ENCODE data around the gene DDX52. TPM values are rescaled to one million over a fixed set of nuclear protein-coding genes. Genes with fewer than 3 reads are reported as not detected.

Gene DDX52
- total RNA-seq, 4 donors from 2014 or later, result 17.2 to 27.9 (median 20.3) TPM

DNA sequence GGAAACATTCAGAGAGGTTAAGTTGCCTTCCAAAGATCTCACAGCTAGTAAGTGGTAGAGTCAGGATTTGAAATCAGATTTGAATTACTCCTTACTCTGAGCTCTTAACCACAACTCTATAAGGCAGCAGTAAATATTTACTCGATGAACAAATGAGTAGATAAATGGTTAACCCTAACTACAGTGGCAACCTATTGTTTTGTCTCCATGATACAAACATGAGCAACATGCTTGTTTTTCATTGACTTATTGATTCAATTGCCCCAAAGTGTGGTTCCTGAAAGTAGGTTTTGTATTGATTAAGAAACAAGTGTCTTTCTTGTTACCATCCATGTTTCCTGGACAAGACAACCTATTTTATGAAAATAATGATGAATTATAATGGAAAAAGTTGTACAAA, 34.8 kb upstream of the DDX52 start:
- 97 to 100% methylated on average over 1 of the region's 1 CpG for WGBS, 2 donors
- no peak overlapping the region for H3K4me3 ChIP-seq (replicated peaks in 1 of 3)
- DNase-seq, result no peak
- intact Hi-C loops (cut with DNase I), result no loop called here
- H3K36me3 ChIP-seq, result no peaks in the 10 kb centered on the region
- H3K9me3 ChIP-seq, result no peaks in the 10 kb centered on the region
- no peak overlapping the region for H3K27ac ChIP-seq
- H3K27me3 ChIP-seq, result no peaks in the 10 kb centered on the region
- TF ChIP-seq POLR2A (IDR thresholded peaks at IDR 0.05), result no peak
- TF ChIP-seq, protein P1, sequence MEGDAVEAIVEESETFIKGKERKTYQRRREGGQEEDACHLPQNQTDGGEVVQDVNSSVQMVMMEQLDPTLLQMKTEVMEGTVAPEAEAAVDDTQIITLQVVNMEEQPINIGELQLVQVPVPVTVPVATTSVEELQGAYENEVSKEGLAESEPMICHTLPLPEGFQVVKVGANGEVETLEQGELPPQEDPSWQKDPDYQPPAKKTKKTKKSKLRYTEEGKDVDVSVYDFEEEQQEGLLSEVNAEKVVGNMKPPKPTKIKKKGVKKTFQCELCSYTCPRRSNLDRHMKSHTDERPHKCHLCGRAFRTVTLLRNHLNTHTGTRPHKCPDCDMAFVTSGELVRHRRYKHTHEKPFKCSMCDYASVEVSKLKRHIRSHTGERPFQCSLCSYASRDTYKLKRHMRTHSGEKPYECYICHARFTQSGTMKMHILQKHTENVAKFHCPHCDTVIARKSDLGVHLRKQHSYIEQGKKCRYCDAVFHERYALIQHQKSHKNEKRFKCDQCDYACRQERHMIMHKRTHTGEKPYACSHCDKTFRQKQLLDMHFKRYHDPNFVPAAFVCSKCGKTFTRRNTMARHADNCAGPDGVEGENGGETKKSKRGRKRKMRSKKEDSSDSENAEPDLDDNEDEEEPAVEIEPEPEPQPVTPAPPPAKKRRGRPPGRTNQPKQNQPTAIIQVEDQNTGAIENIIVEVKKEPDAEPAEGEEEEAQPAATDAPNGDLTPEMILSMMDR (IDR thresholded peaks at IDR 0.05), result no peak
- no peaks in the 10 kb centered on the region for H3K4me1 ChIP-seq

DNA sequence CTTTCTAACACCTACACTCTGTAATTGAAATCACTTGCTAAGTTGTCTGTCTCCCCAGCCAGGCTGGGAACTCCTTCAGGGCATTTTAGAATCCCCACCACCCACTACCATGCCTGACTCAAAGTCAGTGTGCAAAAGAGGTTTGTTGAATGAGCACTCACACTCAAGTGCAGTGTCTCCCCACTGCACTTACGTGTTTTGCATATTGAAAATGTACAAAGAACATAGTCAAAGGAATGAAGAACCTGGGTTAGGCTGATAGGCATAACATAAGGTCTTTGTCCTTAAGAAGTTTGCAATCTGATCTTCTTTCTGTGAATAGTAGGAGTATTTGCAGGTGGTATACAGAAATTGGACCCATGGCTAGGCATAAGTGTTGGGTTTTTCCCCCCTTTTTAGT, 33.8 kb upstream of the DDX52 start:
- 85 to 86% methylated on average over 1 of the region's 1 CpG for WGBS, 2 donors
- Histone ChIP-seq H3K27ac (no peak overlapping the region), H3K9me3 (no peaks in the 10 kb centered on the region), H3K4me1 (no peaks in the 10 kb centered on the region), H3K4me3 (replicated peaks in 1 of 3) (no peak overlapping the region), H3K36me3 (no peaks in the 10 kb centered on the region), H3K27me3 (no peaks in the 10 kb centered on the region)
- TF ChIP-seq, protein P1 (IDR thresholded peaks at IDR 0.05), result no peak
- no peak for TF ChIP-seq POLR2A (IDR thresholded peaks at IDR 0.05)
- DNase-seq, result no peak
- intact Hi-C loops (cut with DNase I), result no loop called here

DNA sequence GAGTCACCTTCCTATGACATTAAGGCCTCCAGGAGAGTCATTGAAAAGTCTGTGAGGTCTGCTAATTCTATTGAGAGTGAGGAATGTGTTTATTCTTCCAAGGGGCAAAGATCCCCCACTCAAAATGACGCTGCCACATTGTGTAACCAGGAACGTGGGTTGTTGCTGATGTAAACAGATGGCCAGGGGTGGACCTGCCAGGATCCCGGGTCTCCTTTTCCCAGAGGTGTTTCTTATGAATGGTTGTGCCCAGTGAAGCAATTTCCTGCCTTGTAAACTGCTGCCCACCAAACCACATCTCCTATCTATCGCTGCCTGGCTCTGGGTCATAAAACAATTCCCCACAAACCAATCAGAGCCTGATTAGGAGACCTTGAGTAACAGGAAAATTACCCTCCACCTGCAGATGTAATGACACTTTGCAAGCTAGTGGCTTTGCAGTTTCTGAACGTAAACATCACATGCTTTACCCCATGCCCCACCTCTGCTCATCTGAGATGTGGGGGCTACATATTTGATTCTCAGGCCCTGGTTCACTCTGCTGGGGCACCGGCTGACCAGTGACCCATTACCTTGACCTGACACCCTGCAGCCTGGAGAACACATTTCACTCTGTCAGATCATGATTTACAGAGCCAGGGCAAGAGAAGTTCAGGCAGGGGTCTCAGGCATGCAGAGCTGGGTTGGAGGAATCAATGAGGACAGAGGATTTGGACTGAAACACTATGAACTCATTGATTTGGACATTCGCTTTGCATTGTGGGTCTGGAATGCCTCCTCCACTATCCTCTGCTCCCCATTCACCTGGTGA, 33.1 kb upstream of the DDX52 start:
- Histone ChIP-seq H3K36me3 (no peaks in the 10 kb centered on the region), H3K4me1 (no peaks in the 10 kb centered on the region), H3K4me3 (replicated peaks in 1 of 3) (no peak overlapping the region), H3K9me3 (no peaks in the 10 kb centered on the region), H3K27ac (no peak overlapping the region), H3K27me3 (no peaks in the 10 kb centered on the region)
- intact Hi-C loops (cut with DNase I), result no loop called here
- WGBS, 2 donors, result 54 to 64% methylated on average over 6 to 7 of the region's 7 CpGs
- TF ChIP-seq POLR2A (IDR thresholded peaks at IDR 0.05), result no peak
- TF ChIP-seq, protein P1 (IDR thresholded peaks at IDR 0.05), result no peak
- no peak for DNase-seq

DNA sequence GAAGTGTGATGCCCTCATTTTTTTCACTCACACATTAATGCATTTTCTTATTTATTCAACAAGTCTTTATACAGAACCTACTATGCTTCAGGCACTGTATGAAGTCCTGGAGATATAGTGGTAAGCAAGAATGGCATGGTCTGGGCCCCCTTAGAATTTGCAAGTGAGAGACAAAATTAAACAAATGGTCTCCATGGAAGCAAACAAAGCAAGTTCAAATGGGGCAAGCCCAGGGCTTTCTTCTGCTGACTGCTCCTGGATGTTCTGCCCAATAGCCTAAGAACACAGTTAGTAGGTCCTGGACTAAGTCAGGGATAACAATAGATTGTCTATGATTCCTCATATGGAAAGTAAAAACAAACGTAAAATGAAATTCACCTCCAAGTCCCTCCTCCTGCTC, 31.3 kb upstream of the DDX52 start:
- Histone ChIP-seq H3K9me3 (no peaks in the 10 kb centered on the region), H3K36me3 (no peaks in the 10 kb centered on the region), H3K4me1 (no peaks in the 10 kb centered on the region), H3K4me3 (replicated peaks in 1 of 3) (no peak overlapping the region), H3K27me3 (no peaks in the 10 kb centered on the region), H3K27ac (no peak overlapping the region)
- DNase-seq, result no peak
- intact Hi-C loops (cut with DNase I), result no loop called here
- TF ChIP-seq, protein P1 (IDR thresholded peaks at IDR 0.05), result no peak
- no peak for TF ChIP-seq POLR2A (IDR thresholded peaks at IDR 0.05)
- whole genome bisulfite sequencing, 2 donors, result 73 to 75% methylated on average over 1 of the region's 1 CpG

DNA sequence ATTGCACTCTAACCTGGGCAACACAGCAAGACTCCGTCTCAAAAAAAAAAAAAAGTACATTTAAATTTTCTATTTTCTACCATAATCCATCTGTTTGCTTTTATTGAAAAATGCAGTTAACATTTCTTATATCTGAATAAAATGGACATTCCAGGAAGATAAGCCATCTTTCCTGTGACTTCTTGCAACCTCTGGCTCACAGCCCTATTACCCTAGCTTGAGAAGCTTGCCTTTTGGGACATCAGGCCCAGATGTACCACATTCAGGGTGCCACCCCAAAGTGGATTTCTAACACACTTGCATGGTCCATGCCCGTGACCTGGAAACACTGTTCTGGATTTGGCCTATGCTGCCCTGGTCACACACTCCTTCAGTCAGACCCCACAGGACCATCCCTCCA, 30.1 kb upstream of the DDX52 start:
- no peak overlapping the region for H3K27ac ChIP-seq
- H3K9me3 ChIP-seq, result no peaks in the 10 kb centered on the region
- no peaks in the 10 kb centered on the region for H3K27me3 ChIP-seq
- TF ChIP-seq POLR2A (IDR thresholded peaks at IDR 0.05), result no peak
- TF ChIP-seq, protein P1 (IDR thresholded peaks at IDR 0.05), result no peak
- DNase-seq, result no peak
- intact Hi-C loops (cut with DNase I), result no loop called here
- 94 to 97% methylated on average over 2 of the region's 2 CpGs for WGBS, 2 donors
- no peaks in the 10 kb centered on the region for H3K4me1 ChIP-seq
- no peaks in the 10 kb centered on the region for H3K36me3 ChIP-seq
- H3K4me3 ChIP-seq (replicated peaks in 1 of 3), result no peak overlapping the region
